Stimulated activated effector memory CD8-positive, alpha-beta T cell treated with anti-CD3 and anti-CD28 coated beads, Interleukin-12 subunit alpha, Interleukin-12 subunit beta, amount 100 ng/mL, for 72 hours (primary cell): ENCODE data around the gene DNMT1.

Experiments used
- ATAC-seq: fragments of 150-1000 bp; cut with Tn5 transposase; 2 replicates; pipeline ENCODE4 v1.10.0; 2021
- DNase-seq, 2 donors: peaks; one replicate each; pipeline ENCODE4 v3.0.0; 2021 to 2022; ENCODE audit warnings: low spot score in 2 of 2
- H3K27ac Mint-ChIP-seq: one replicate; pipeline ENCODE4 v1.8.0; 2022; ENCODE audit warnings: mild to moderate bottlenecking, mixed read lengths
- H3K36me3 Mint-ChIP-seq: one replicate; pipeline ENCODE4 v1.8.0; 2022; ENCODE audit warnings: mild to moderate bottlenecking, mixed read lengths
- H3K4me1 Mint-ChIP-seq: one replicate; pipeline ENCODE4 v1.8.0; 2022; ENCODE audit warnings: mixed read lengths
- H3K4me3 Mint-ChIP-seq: one replicate; pipeline ENCODE4 v1.8.0; 2022; ENCODE audit warnings: mild to moderate bottlenecking, mixed read lengths
- H3K9me3 Mint-ChIP-seq: one replicate; pipeline ENCODE4 v1.8.0; 2022; ENCODE audit warnings: mixed read lengths

DNMT1 gene

GRCh38 chr19:10095948-10096614 is 98.7 kb downstream of the DNMT1 start:
- ATAC-seq (peak; percentile 93), DNase-seq (peak; percentile 93 to 95)
- Mint-ChIP-seq H3K4me1 (peaks cover 34% of the 10 kb centered on the region), H3K36me3 (peaks cover 55% of the 10 kb centered on the region), H3K4me3 (peak overlapping the region; percentile 56), H3K9me3 (no peaks in the 10 kb centered on the region), H3K27ac (peak overlapping the region; percentile 60)

- Mint-ChIP-seq H3K4me1 (peaks cover 31% of the 10 kb centered on the region), H3K9me3 (no peaks in the 10 kb centered on the region), H3K4me3 (peak overlapping the region; percentile 56), H3K27ac (peak overlapping the region; percentile 60), H3K36me3 (peaks cover 60% of the 10 kb centered on the region)
- ATAC-seq (peak; percentile 2), DNase-seq (no peak)
Measured at GRCh38 chr19:10095622-10095947, 99.2 kb downstream of the DNMT1 start.

- H3K27ac Mint-ChIP-seq, result peak overlapping the region; percentile 26
- DNase-seq, result peak in 1 of 2 donors; percentile 51
- H3K9me3 Mint-ChIP-seq, result no peaks in the 10 kb centered on the region
- peaks cover 76% of the 10 kb centered on the region for H3K36me3 Mint-ChIP-seq
- no peak for ATAC-seq
- peaks cover 25% of the 10 kb centered on the region for H3K4me1 Mint-ChIP-seq
- no peak overlapping the region for H3K4me3 Mint-ChIP-seq
Measured at GRCh38 chr19:10093295-10094186, 101.2 kb downstream of the DNMT1 start.

GRCh38 chr19:10092648-10093294 is 102.0 kb downstream of the DNMT1 start:
- Mint-ChIP-seq H3K4me1 (peaks cover 25% of the 10 kb centered on the region), H3K4me3 (no peak overlapping the region), H3K9me3 (no peaks in the 10 kb centered on the region), H3K27ac (no peak overlapping the region), H3K36me3 (peaks cover 80% of the 10 kb centered on the region)
- DNase-seq (no peak), ATAC-seq (no peak)

GRCh38 chr19:10091895-10092641 is 102.7 kb downstream of the DNMT1 start:
- H3K4me3 Mint-ChIP-seq, result no peak overlapping the region
- peaks cover 87% of the 10 kb centered on the region for H3K36me3 Mint-ChIP-seq
- H3K4me1 Mint-ChIP-seq, result peaks cover 31% of the 10 kb centered on the region
- no peaks in the 10 kb centered on the region for H3K9me3 Mint-ChIP-seq
- DNase-seq, result no peak
- peak overlapping the region; percentile 80 for H3K27ac Mint-ChIP-seq
- no peak for ATAC-seq

- DNase-seq (no peak), ATAC-seq (no peak)
- H3K4me3 Mint-ChIP-seq, result no peak overlapping the region
- H3K27ac Mint-ChIP-seq, result peak overlapping the region; percentile 80
- H3K36me3 Mint-ChIP-seq, result peaks cover 85% of the 10 kb centered on the region
- no peaks in the 10 kb centered on the region for H3K9me3 Mint-ChIP-seq
- peaks cover 33% of the 10 kb centered on the region for H3K4me1 Mint-ChIP-seq
Measured at GRCh38 chr19:10091370-10091687, 103.4 kb downstream of the DNMT1 start.

- ATAC-seq, result no peak
- peaks cover 79% of the 10 kb centered on the region for H3K36me3 Mint-ChIP-seq
- DNase-seq, result no peak
- no peaks in the 10 kb centered on the region for H3K9me3 Mint-ChIP-seq
- peaks cover 33% of the 10 kb centered on the region for H3K4me1 Mint-ChIP-seq
- no peak overlapping the region for H3K4me3 Mint-ChIP-seq
- H3K27ac Mint-ChIP-seq, result peak overlapping the region; percentile 79
Measured at GRCh38 chr19:10089801-10090375, 104.9 kb downstream of the DNMT1 start.

- Mint-ChIP-seq H3K27ac (peak overlapping the region; percentile 79), H3K36me3 (peaks cover 73% of the 10 kb centered on the region), H3K4me1 (peaks cover 33% of the 10 kb centered on the region), H3K4me3 (no peak overlapping the region), H3K9me3 (no peaks in the 10 kb centered on the region)
- ATAC-seq (no peak), DNase-seq (no peak)
Measured at GRCh38 chr19:10088949-10089554, 105.7 kb downstream of the DNMT1 start.

GRCh38 chr19:10087296-10088061 is 107.3 kb downstream of the DNMT1 start:
- no peak for ATAC-seq
- no peaks in the 10 kb centered on the region for H3K9me3 Mint-ChIP-seq

GRCh38 chr19:10086591-10087192 is 108.1 kb downstream of the DNMT1 start:
- peaks cover 23% of the 10 kb centered on the region for H3K4me1 Mint-ChIP-seq
- ATAC-seq (peak; percentile 47), DNase-seq (no peak)

More at GRCh38 chr19:10087296-10088061, 107.3 kb downstream of the DNMT1 start:
- H3K4me1 Mint-ChIP-seq, result peaks cover 27% of the 10 kb centered on the region
- H3K36me3 Mint-ChIP-seq, result peaks cover 57% of the 10 kb centered on the region
- H3K4me3 Mint-ChIP-seq, result peak overlapping the region; percentile 80
- H3K27ac Mint-ChIP-seq, result peak overlapping the region; percentile 85
- DNase-seq, result no peak

GRCh38 chr19:10085641-10086590 is 108.8 kb downstream of the DNMT1 start, which contains the start of gene SHFL:
Gene SHFL, plus strand, starts transcription at chr19:10086317. Its CDS starts 111 bp downstream, at chr19:10086428.
- ATAC-seq, result peak; percentile 94
- Mint-ChIP-seq H3K4me1 (peaks cover 19% of the 10 kb centered on the region), H3K36me3 (peaks cover 42% of the 10 kb centered on the region)

More at GRCh38 chr19:10086591-10087192, 108.1 kb downstream of the DNMT1 start:
- H3K9me3 Mint-ChIP-seq, result no peaks in the 10 kb centered on the region
- H3K36me3 Mint-ChIP-seq, result peaks cover 49% of the 10 kb centered on the region
- H3K4me3 Mint-ChIP-seq, result peak overlapping the region; percentile 80
- peak overlapping the region; percentile 85 for H3K27ac Mint-ChIP-seq

GRCh38 chr19:10084803-10085202 is 110.0 kb downstream of the DNMT1 start:
- ATAC-seq, result no peak
- no peak overlapping the region for H3K27ac Mint-ChIP-seq

More at GRCh38 chr19:10085641-10086590, 108.8 kb downstream of the DNMT1 start, which contains the start of gene SHFL:
- DNase-seq, result peak; percentile 76 to 92
- H3K27ac Mint-ChIP-seq, result peak within 1 kb of the TSS; percentile 85
- H3K9me3 Mint-ChIP-seq, result no peaks in the 10 kb centered on the region
- H3K4me3 Mint-ChIP-seq, result peak within 1 kb of the TSS; percentile 80

More at GRCh38 chr19:10084803-10085202, 110.0 kb downstream of the DNMT1 start:
- Mint-ChIP-seq H3K9me3 (no peaks in the 10 kb centered on the region), H3K4me3 (peak overlapping the region; percentile 80), H3K4me1 (peaks cover 15% of the 10 kb centered on the region), H3K36me3 (peaks cover 30% of the 10 kb centered on the region)
- no peak for DNase-seq
